COLO668 (cell line): ENCODE measurements around the gene CNGA2.

Source experiments
- DNase-seq: peaks from one replicate; lab custom pipeline; 2025; ENCODE audit not compliant: unreplicated experiment; lab: John Stamatoyannopoulos, UW

CNGA2 gene

GRCh38 chrX:151750511-151750910 lies 16.0 kb downstream of the CNGA2 start:
- no peak for DNase-seq

GRCh38 chrX:151752847-151753246 lies 18.3 kb downstream of the CNGA2 start:
- no peak for DNase-seq

GRCh38 chrX:151753313-151754046 lies 18.9 kb downstream of the CNGA2 start:
- DNase-seq, result peak; percentile 44

- peak; percentile 8 for DNase-seq
Observed at GRCh38 chrX:151754047-151754429, 19.5 kb downstream of the CNGA2 start.

- no peak for DNase-seq
Observed at GRCh38 chrX:151754641-151755215, 20.2 kb downstream of the CNGA2 start.

GRCh38 chrX:151759041-151759708 lies 24.6 kb downstream of the CNGA2 start:
- no peak for DNase-seq

- no peak for DNase-seq
Observed at GRCh38 chrX:151762802-151763201, 28.3 kb downstream of the CNGA2 start.

- no peak for DNase-seq
Observed at GRCh38 chrX:151763711-151764110, 29.2 kb downstream of the CNGA2 start.

- DNase-seq, result no peak
Observed at GRCh38 chrX:151765026-151765425, 30.5 kb downstream of the CNGA2 start.

GRCh38 chrX:151771726-151772125 lies 37.2 kb downstream of the CNGA2 start:
- DNase-seq, result no peak

GRCh38 chrX:151773434-151773833 lies 38.9 kb downstream of the CNGA2 start:
- no peak for DNase-seq

- DNase-seq, result no peak
Observed at GRCh38 chrX:151774421-151774820, 39.9 kb downstream of the CNGA2 start.

- no peak for DNase-seq
Observed at GRCh38 chrX:151776181-151776731, 41.7 kb downstream of the CNGA2 start.

- no peak for DNase-seq
Observed at GRCh38 chrX:151776936-151777335, 42.4 kb downstream of the CNGA2 start.

GRCh38 chrX:151779258-151779657 lies 44.7 kb downstream of the CNGA2 start:
- no peak for DNase-seq

GRCh38 chrX:151780621-151781020 lies 46.1 kb downstream of the CNGA2 start:
- DNase-seq, result no peak

GRCh38 chrX:151789179-151789800 lies 54.7 kb downstream of the CNGA2 start:
- DNase-seq, result no peak

- DNase-seq, result no peak
Observed at GRCh38 chrX:151790481-151791160, 56.1 kb downstream of the CNGA2 start.

GRCh38 chrX:151791961-151792360 lies 57.4 kb downstream of the CNGA2 start:
- DNase-seq, result no peak

GRCh38 chrX:151792505-151792904 lies 58.0 kb downstream of the CNGA2 start:
- no peak for DNase-seq

GRCh38 chrX:151793886-151794285 lies 59.3 kb downstream of the CNGA2 start:
- DNase-seq, result no peak
